Mononuclear cell (primary cell): ENCODE data around the gene OR51M1. TPM values are rescaled to one million over a fixed set of nuclear protein-coding genes. Genes with fewer than 3 reads are reported as not detected.
"Not testable (repeated sequence)": the region's sequence is repeated elsewhere in the genome, so short reads cannot be mapped to it uniquely, and the experiment has no call there.

ENCODE experiments used
- H3K27me3 ChIP-seq: 2 replicates; pipeline ENCODE4 v1.6.0; 2011; ENCODE audit warnings: low read length, control low read depth; ENCODE audit not compliant: insufficient read depth
- H3K4me1 ChIP-seq: 2 replicates; pipeline ENCODE4 v1.5.1; 2011; ENCODE audit warnings: mild to moderate bottlenecking, low read length, control low read depth; ENCODE audit not compliant: insufficient read depth
- H3K4me3 ChIP-seq: 2 replicates; pipeline ENCODE4 v1.5.1; 2011; ENCODE audit warnings: mild to moderate bottlenecking, low read length, moderate library complexity
- H3K9me3 ChIP-seq: 2 replicates; pipeline ENCODE4 v1.5.1; 2011; ENCODE audit warnings: low read depth, mild to moderate bottlenecking, control low read depth, low read length
- total RNA-seq: library from RNA; depleted of rRNA; stranded (reverse); fragments of >200 nt; gene quantifications from one replicate; pipeline ENCODE4 v1.2.3, GENCODE V29; 2012

The OR51M1 gene
- 0.10 TPM for total RNA-seq

GRCh38 chr11:5383576-5383975, at the start of gene OR51M1:
OR51M1 (plus strand) TSS chr11:5383812; CDS start chr11:5389399, 5,587 bp downstream.
- Histone ChIP-seq H3K4me3 (no peak within 1 kb of the TSS), H3K27me3 (peaks cover 3% of the 10 kb centered on the region), H3K9me3 (no peaks in the 10 kb centered on the region), H3K4me1 (no peaks in the 10 kb centered on the region)

GRCh38 chr11:5335170-5335569, 48.4 kb upstream of the OR51M1 start:
- Histone ChIP-seq H3K4me3 (no peak overlapping the region), H3K27me3 (no peaks in the 10 kb centered on the region), H3K4me1 (no peaks in the 10 kb centered on the region), H3K9me3 (no peaks in the 10 kb centered on the region)

- H3K4me1 ChIP-seq = no peaks in the 10 kb centered on the region
- no peaks in the 10 kb centered on the region for H3K27me3 ChIP-seq
- no peak overlapping the region for H3K4me3 ChIP-seq
- H3K9me3 ChIP-seq = no peaks in the 10 kb centered on the region
Observed at GRCh38 chr11:5336331-5336730, 47.3 kb upstream of the OR51M1 start.

- H3K27me3 ChIP-seq, H3K4me3 ChIP-seq, H3K9me3 ChIP-seq, H3K4me1 ChIP-seq: not testable (repeated sequence)
Observed at GRCh38 chr11:5337253-5337652, 46.4 kb upstream of the OR51M1 start.

GRCh38 chr11:5339771-5340322, 43.8 kb upstream of the OR51M1 start:
- H3K9me3 ChIP-seq = no peaks in the 10 kb centered on the region
- H3K27me3 ChIP-seq = no peaks in the 10 kb centered on the region
- no peak overlapping the region for H3K4me3 ChIP-seq
- H3K4me1 ChIP-seq = no peaks in the 10 kb centered on the region

GRCh38 chr11:5343474-5344335, 39.9 kb upstream of the OR51M1 start, which contains the start of gene OR51B5:
OR51B5 (minus strand) TSS chr11:5343524; CDS start chr11:5343524, 0 bp downstream.
- H3K4me1 ChIP-seq = no peaks in the 10 kb centered on the region
- H3K27me3 ChIP-seq = no peaks in the 10 kb centered on the region
- no peaks in the 10 kb centered on the region for H3K9me3 ChIP-seq
- H3K4me3 ChIP-seq = no peak within 1 kb of the TSS

- Histone ChIP-seq H3K9me3 (no peaks in the 10 kb centered on the region), H3K4me3 (no peak overlapping the region), H3K4me1 (no peaks in the 10 kb centered on the region), H3K27me3 (no peaks in the 10 kb centered on the region)
Observed at GRCh38 chr11:5345831-5346230, 37.8 kb upstream of the OR51M1 start.

GRCh38 chr11:5348551-5349194, 34.9 kb upstream of the OR51M1 start:
- no peaks in the 10 kb centered on the region for H3K27me3 ChIP-seq
- H3K4me3 ChIP-seq = no peak overlapping the region
- no peaks in the 10 kb centered on the region for H3K9me3 ChIP-seq
- H3K4me1 ChIP-seq = no peaks in the 10 kb centered on the region

- Histone ChIP-seq H3K27me3 (no peaks in the 10 kb centered on the region), H3K9me3 (no peaks in the 10 kb centered on the region), H3K4me3 (no peak overlapping the region), H3K4me1 (no peaks in the 10 kb centered on the region)
Observed at GRCh38 chr11:5349550-5349949, 34.1 kb upstream of the OR51M1 start.

- no peaks in the 10 kb centered on the region for H3K9me3 ChIP-seq
- no peaks in the 10 kb centered on the region for H3K27me3 ChIP-seq
Observed at GRCh38 chr11:5351208-5351607, 32.4 kb upstream of the OR51M1 start, which contains the start of gene OR51B6. OR51B6 (plus strand) TSS chr11:5351508; CDS start chr11:5351508, 0 bp downstream.

GRCh38 chr11:5356031-5356430, 27.6 kb upstream of the OR51M1 start:
- H3K4me1 ChIP-seq = not testable (repeated sequence)

More at GRCh38 chr11:5351208-5351607, 32.4 kb upstream of the OR51M1 start, which contains the start of gene OR51B6:
- H3K4me3 ChIP-seq = no peak within 1 kb of the TSS
- no peaks in the 10 kb centered on the region for H3K4me1 ChIP-seq

GRCh38 chr11:5362017-5362625, 21.5 kb upstream of the OR51M1 start:
- Histone ChIP-seq H3K4me3 (no peak overlapping the region), H3K9me3 (no peaks in the 10 kb centered on the region), H3K4me1 (no peaks in the 10 kb centered on the region), H3K27me3 (no peaks in the 10 kb centered on the region)

More at GRCh38 chr11:5356031-5356430, 27.6 kb upstream of the OR51M1 start:
- H3K4me3 ChIP-seq, H3K9me3 ChIP-seq, H3K27me3 ChIP-seq: not testable (repeated sequence)

- Histone ChIP-seq H3K27me3 (no peaks in the 10 kb centered on the region), H3K4me1 (no peaks in the 10 kb centered on the region), H3K9me3 (no peaks in the 10 kb centered on the region), H3K4me3 (no peak overlapping the region)
Observed at GRCh38 chr11:5363679-5364078, 19.9 kb upstream of the OR51M1 start.

GRCh38 chr11:5364214-5364613, 19.4 kb upstream of the OR51M1 start:
- H3K4me3 ChIP-seq = no peak overlapping the region
- H3K9me3 ChIP-seq = no peaks in the 10 kb centered on the region
- no peaks in the 10 kb centered on the region for H3K27me3 ChIP-seq
- H3K4me1 ChIP-seq = no peaks in the 10 kb centered on the region

GRCh38 chr11:5366365-5366764, 17.2 kb upstream of the OR51M1 start:
- H3K27me3 ChIP-seq, H3K9me3 ChIP-seq, H3K4me1 ChIP-seq, H3K4me3 ChIP-seq: not testable (repeated sequence)
